CD4-positive, alpha-beta T cell (primary cell): ENCODE results near the gene GFI1. TPM values are rescaled to one million over a fixed set of nuclear protein-coding genes. Genes with fewer than 3 reads are reported as not detected.
"Not testable (repeated sequence)": the region's sequence is repeated elsewhere in the genome, so short reads cannot be mapped to it uniquely, and the experiment has no call there.

ENCODE experiments used
- ATAC-seq: fragments of 200-7000 bp; cut with Tn5 transposase; one replicate; pipeline ENCODE4 v1.10.0; 2022; ENCODE audit warnings: mild to moderate bottlenecking; ENCODE audit not compliant: poor library complexity
- CTCF ChIA-PET: fragments of 350-600 bp; sonication (Branson Sonifier 250); formaldehyde crosslinking; loops from one replicate; lab custom pipeline; 2021; ENCODE audit warnings: antibody characterized with exemption, inconsistent platforms; lab: Charles Lee
- POLR2A ChIA-PET: fragments of 350-600 bp; sonication (Branson Sonifier 250); formaldehyde crosslinking; loops from one replicate; lab custom pipeline; 2021; ENCODE audit warnings: antibody characterized with exemption, inconsistent platforms; lab: Charles Lee
- DNase-seq, 14 experiments: peaks; one replicate each; pipeline ENCODE4 v3.0.0-alpha.2; 2013 to 2020; ENCODE audit warnings: mixed read lengths in 2 of 14
- H3K27ac ChIP-seq, 2 donors: one replicate each; pipeline versions ENCODE4 v1.5.1 to v1.7.0; 2013; ENCODE audit warnings: low read length in 2 of 2, low read depth in 1 of 2, mild to moderate bottlenecking in 1 of 2
- H3K27me3 ChIP-seq, 2 experiments: 1 replicate in 1 of 2; 2 replicates in 1 of 2; pipeline versions ENCODE4 v1.6.1 to v1.7.0; 2013; ENCODE audit warnings: low read length in 2 of 2, control low read depth in 1 of 2, mild to moderate bottlenecking in 1 of 2, moderate library complexity in 1 of 2; ENCODE audit not compliant: insufficient read depth in 2 of 2, control insufficient read depth in 1 of 2
- H3K36me3 ChIP-seq: one replicate; pipeline ENCODE4 v1.6.1; 2013; ENCODE audit warnings: low read length, control low read depth; ENCODE audit not compliant: insufficient read depth
- H3K4me1 ChIP-seq: one replicate; pipeline ENCODE4 v1.6.1; 2013; ENCODE audit warnings: low read length, control low read depth; ENCODE audit not compliant: insufficient read depth
- H3K4me3 ChIP-seq: one replicate; pipeline ENCODE4 v1.5.1; 2013; ENCODE audit warnings: mild to moderate bottlenecking, low read length, moderate library complexity
- H3K9me3 ChIP-seq, 2 experiments: 1 replicate in 1 of 2; 2 replicates in 1 of 2; pipeline versions ENCODE4 v1.6.1 to v1.7.0; 2013; ENCODE audit warnings: low read length in 2 of 2, mild to moderate bottlenecking in 2 of 2, control low read depth in 1 of 2, moderate library complexity in 1 of 2; ENCODE audit not compliant: control insufficient read depth in 1 of 2, insufficient read depth in 1 of 2
- H3K27ac Mint-ChIP-seq: one replicate; pipeline ENCODE4 v1.8.0; 2020; ENCODE audit warnings: mixed read lengths
- H3K27me3 Mint-ChIP-seq: one replicate; pipeline ENCODE4 v1.8.0; 2021; ENCODE audit warnings: mixed read lengths
- H3K36me3 Mint-ChIP-seq: one replicate; pipeline ENCODE4 v1.8.0; 2021; ENCODE audit warnings: low read depth, mixed read lengths
- H3K4me1 Mint-ChIP-seq: one replicate; pipeline ENCODE4 v1.8.0; 2021; ENCODE audit warnings: low read depth, mixed read lengths
- H3K4me3 Mint-ChIP-seq: one replicate; pipeline ENCODE4 v1.8.0; 2020; ENCODE audit warnings: mild to moderate bottlenecking, mixed read lengths
- H3K9me3 Mint-ChIP-seq: one replicate; pipeline ENCODE4 v1.8.0; 2020; ENCODE audit warnings: mixed read lengths
- CTCF ChIP-seq: fragments of 200-600 bp; IDR thresholded peaks from one replicate; pipeline ENCODE4 v1.8.0; 2022; ENCODE audit warnings: antibody characterized with exemption, mild to moderate bottlenecking
- intact Hi-C, 2 experiments: fragments of 100-400 bp; cut with DNase I in 1 of 2; cut with micrococcal nuclease in 1 of 2; formaldehyde crosslinking; loops; one replicate each; pipeline versions ENCODE4 v1.15.1 to v1.9.0; 2023 to 2025; cut with DNase I, micrococcal nuclease
- total RNA-seq, 174 experiments: library from RNA in 2 of 174; stranded (reverse) in 2 of 174; gene quantifications; one replicate each; pipeline ENCODE4 v1.2.3 and lab custom pipeline; 2021 to 2026

GFI1 gene
- total RNA-seq, 2 experiments from 2014 or later, result 13.0 to 15.3 TPM

GRCh38 chr1:92441697-92442342 lies 44.9 kb downstream of the GFI1 start:
- H3K27ac Mint-ChIP-seq, result no peak overlapping the region
- DNase-seq (no peak), ATAC-seq (no peak)
- H3K4me3 Mint-ChIP-seq, result no peak overlapping the region
- intact Hi-C loops, result no loop called here
- no peaks in the 10 kb centered on the region for H3K36me3 Mint-ChIP-seq
- no peaks in the 10 kb centered on the region for H3K27me3 Mint-ChIP-seq
- Histone ChIP-seq H3K4me3 (no peak overlapping the region), H3K4me1 (no peaks in the 10 kb centered on the region), H3K36me3 (no peaks in the 10 kb centered on the region), H3K9me3 (no peaks in the 10 kb centered on the region), H3K27me3 (no peaks in the 10 kb centered on the region), H3K27ac (no peak overlapping the region)
- H3K9me3 Mint-ChIP-seq, result no peaks in the 10 kb centered on the region
- ChIA-PET POLR2A (no interaction called here), CTCF (no interaction called here)
- TF ChIP-seq CTCF, result no peak
- no peaks in the 10 kb centered on the region for H3K4me1 Mint-ChIP-seq

- Mint-ChIP-seq H3K27ac (no peak overlapping the region), H3K36me3 (no peaks in the 10 kb centered on the region), H3K4me3 (no peak overlapping the region), H3K27me3 (no peaks in the 10 kb centered on the region), H3K4me1 (no peaks in the 10 kb centered on the region), H3K9me3 (no peaks in the 10 kb centered on the region)
- no peaks in the 10 kb centered on the region for H3K4me1 ChIP-seq
- ATAC-seq, result no peak
- TF ChIP-seq CTCF, result no peak
- ChIA-PET CTCF (no interaction called here), POLR2A (no interaction called here)
- no peak for DNase-seq
- intact Hi-C loops, result no loop called here
- H3K4me3 ChIP-seq, result no peak overlapping the region
- no peaks in the 10 kb centered on the region for H3K36me3 ChIP-seq
- no peaks in the 10 kb centered on the region for H3K27me3 ChIP-seq
- H3K27ac ChIP-seq, result no peak overlapping the region
- H3K9me3 ChIP-seq, result peaks cover 0 to 3% of the 10 kb centered on the region in 2 experiments
Measured at GRCh38 chr1:92441316-92441696, 45.4 kb downstream of the GFI1 start.

- intact Hi-C loops, result no loop called here
- no peaks in the 10 kb centered on the region for H3K36me3 Mint-ChIP-seq
- no peak for TF ChIP-seq CTCF
- Histone ChIP-seq H3K36me3 (no peaks in the 10 kb centered on the region), H3K27me3 (no peaks in the 10 kb centered on the region), H3K27ac (no peak overlapping the region), H3K4me1 (no peaks in the 10 kb centered on the region), H3K4me3 (no peak overlapping the region), H3K9me3 (peaks cover 0 to 5% of the 10 kb centered on the region in 2 experiments)
- H3K27ac Mint-ChIP-seq, result no peak overlapping the region
- DNase-seq, result no peak
- POLR2A ChIA-PET, result no interaction called here
- ATAC-seq, result no peak
- H3K4me1 Mint-ChIP-seq, result no peaks in the 10 kb centered on the region
- H3K4me3 Mint-ChIP-seq, result no peak overlapping the region
- H3K9me3 Mint-ChIP-seq, result no peaks in the 10 kb centered on the region
- CTCF ChIA-PET, result no interaction called here
- H3K27me3 Mint-ChIP-seq, result no peaks in the 10 kb centered on the region
Measured at GRCh38 chr1:92439291-92439690, 47.4 kb downstream of the GFI1 start.

GRCh38 chr1:92434572-92434971 lies 52.2 kb downstream of the GFI1 start:
- H3K4me3 ChIP-seq, H3K27me3 Mint-ChIP-seq, H3K36me3 ChIP-seq, H3K9me3 Mint-ChIP-seq, H3K9me3 ChIP-seq, H3K27ac Mint-ChIP-seq, H3K4me1 Mint-ChIP-seq, intact Hi-C loops, POLR2A ChIA-PET, DNase-seq, ATAC-seq, H3K27me3 ChIP-seq, H3K27ac ChIP-seq, H3K4me3 Mint-ChIP-seq, CTCF ChIA-PET, H3K4me1 ChIP-seq, H3K36me3 Mint-ChIP-seq: not testable (repeated sequence)
